LoVo (cell line): Measurements from ENCODE around the gene CCL13.
"Not testable (repeated sequence)": the region's sequence is repeated elsewhere in the genome, so short reads cannot be mapped to it uniquely, and the experiment has no call there.

Experiments used
- DNase-seq: peaks from one replicate; pipeline ENCODE4 v3.0.0-alpha.2; 2016; ENCODE audit warnings: low spot score

CCL13 gene

GRCh38 chr17:34356194-34356593, at the start of gene CCL13:
Gene CCL13, plus strand, starts transcription at chr17:34356480. Its CDS starts 47 bp downstream, at chr17:34356527.
- DNase-seq: no peak

- DNase-seq: no peak
Observed at GRCh38 chr17:34307110-34307509, 49.2 kb upstream of the CCL13 start.

- DNase-seq: no peak
Observed at GRCh38 chr17:34308371-34308770, 47.9 kb upstream of the CCL13 start.

- no peak for DNase-seq
Observed at GRCh38 chr17:34311291-34311690, 45.0 kb upstream of the CCL13 start.

GRCh38 chr17:34312080-34312479, 44.2 kb upstream of the CCL13 start:
- no peak for DNase-seq

- no peak for DNase-seq
Observed at GRCh38 chr17:34313164-34313563, 43.1 kb upstream of the CCL13 start.

GRCh38 chr17:34314279-34314678, 42.0 kb upstream of the CCL13 start:
- no peak for DNase-seq

GRCh38 chr17:34318474-34318873, 37.8 kb upstream of the CCL13 start:
- DNase-seq: no peak

- DNase-seq: no peak
Observed at GRCh38 chr17:34319039-34319483, 37.2 kb upstream of the CCL13 start, which contains the start of gene CCL8. Gene CCL8, plus strand, starts transcription at chr17:34319435. Its CDS starts 67 bp downstream, at chr17:34319502.

GRCh38 chr17:34321964-34322363, 34.3 kb upstream of the CCL13 start:
- DNase-seq: no peak

- DNase-seq: not testable (repeated sequence)
Observed at GRCh38 chr17:34327580-34327979, 28.7 kb upstream of the CCL13 start.

GRCh38 chr17:34337701-34338100, 18.6 kb upstream of the CCL13 start:
- no peak for DNase-seq

GRCh38 chr17:34339138-34339770, 17.0 kb upstream of the CCL13 start:
- DNase-seq: no peak

- no peak for DNase-seq
Observed at GRCh38 chr17:34341916-34342315, 14.4 kb upstream of the CCL13 start.

GRCh38 chr17:34347063-34347462, 9.2 kb upstream of the CCL13 start:
- DNase-seq: no peak

GRCh38 chr17:34349751-34350150, 6.5 kb upstream of the CCL13 start:
- DNase-seq: no peak

- DNase-seq: no peak
Observed at GRCh38 chr17:34351096-34351495, 5.2 kb upstream of the CCL13 start.

GRCh38 chr17:34352191-34352590, 4.1 kb upstream of the CCL13 start:
- no peak for DNase-seq

- no peak for DNase-seq
Observed at GRCh38 chr17:34354637-34355036, 1.6 kb upstream of the CCL13 start.

- DNase-seq: no peak
Observed at GRCh38 chr17:34357398-34357797, 1.1 kb downstream of the CCL13 start.

GRCh38 chr17:34358631-34359030, 2.4 kb downstream of the CCL13 start:
- DNase-seq: no peak

- no peak for DNase-seq
Observed at GRCh38 chr17:34360601-34361270, 4.5 kb downstream of the CCL13 start.

GRCh38 chr17:34361478-34362061, 5.3 kb downstream of the CCL13 start:
- DNase-seq: peak; percentile 77
